ENCODE measurements around the gene INPP5A. TPM values are rescaled to one million over a fixed set of nuclear protein-coding genes. Genes with fewer than 3 reads are reported as not detected.

Gene INPP5A
- total and polyA plus RNA-seq, 5 donors from 2014 or later, result 0.66 to 21.3 (median 1.0) TPM

- peaks cover 0 to 4% (median 0%) of the 10 kb centered on the region in 4 donors for H3K4me1 Mint-ChIP-seq
- ATAC-seq (ENCODE audit: low read depth in 2 of 2), result no peak
Observed at GRCh38 chr10:132700156-132701098, 162.8 kb downstream of the INPP5A start.

GRCh38 chr10:132701099-132701845 lies 163.7 kb downstream of the INPP5A start:
- peaks cover 24% of the 10 kb centered on the region for H3K36me3 Mint-ChIP-seq
- ATAC-seq (ENCODE audit: low read depth in 2 of 2) (no peak), DNase-seq (no peak)
- peaks cover 0 to 7% (median 0%) of the 10 kb centered on the region in 7 donors for H3K9me3 Mint-ChIP-seq
- Histone ChIP-seq H3K27ac (ENCODE audit: insufficient read depth, low read length, poor library complexity, severe bottlenecking) (no peak overlapping the region), H3K9me3 (ENCODE audit: control insufficient read depth in 2 of 2, low read length in 2 of 2) (peaks cover 6 to 10% of the 10 kb centered on the region in 2 experiments), H3K4me3 (ENCODE audit: low read depth, low read length) (no peak overlapping the region), H3K36me3 (ENCODE audit: control insufficient read depth, insufficient read depth, low read length) (peaks cover 9% of the 10 kb centered on the region), H3K27me3 (ENCODE audit: control insufficient read depth, insufficient read depth, low read length) (no peaks in the 10 kb centered on the region), H3K4me1 (ENCODE audit: control insufficient read depth, insufficient read depth, low read length, poor library complexity, severe bottlenecking) (no peaks in the 10 kb centered on the region)
- no peak overlapping the region for H3K27ac Mint-ChIP-seq
- H3K27me3 Mint-ChIP-seq, result no peaks in the 10 kb centered on the region
- H3K4me1 Mint-ChIP-seq, result peaks cover 0 to 5% (median 0%) of the 10 kb centered on the region in 4 donors
- H3K4me3 Mint-ChIP-seq, result no peak overlapping the region

More at GRCh38 chr10:132700156-132701098, 162.8 kb downstream of the INPP5A start:
- Histone ChIP-seq H3K27me3 (ENCODE audit: control insufficient read depth, insufficient read depth, low read length) (no peaks in the 10 kb centered on the region), H3K9me3 (ENCODE audit: control insufficient read depth in 2 of 2, low read length in 2 of 2) (peaks cover 1 to 4% of the 10 kb centered on the region in 2 experiments), H3K27ac (ENCODE audit: insufficient read depth, low read length, poor library complexity, severe bottlenecking) (no peak overlapping the region), H3K4me3 (ENCODE audit: low read depth, low read length) (no peak overlapping the region), H3K36me3 (ENCODE audit: control insufficient read depth, insufficient read depth, low read length) (peaks cover 4% of the 10 kb centered on the region), H3K4me1 (ENCODE audit: control insufficient read depth, insufficient read depth, low read length, poor library complexity, severe bottlenecking) (no peaks in the 10 kb centered on the region)
- peaks cover 16% of the 10 kb centered on the region for H3K36me3 Mint-ChIP-seq
- H3K27me3 Mint-ChIP-seq, result no peaks in the 10 kb centered on the region
- no peak for DNase-seq
- H3K27ac Mint-ChIP-seq, result no peak overlapping the region
- H3K9me3 Mint-ChIP-seq, result peaks cover 0 to 4% (median 0%) of the 10 kb centered on the region in 7 donors
- no peak overlapping the region for H3K4me3 Mint-ChIP-seq

GRCh38 chr10:132701846-132702190 lies 164.2 kb downstream of the INPP5A start:
- Histone ChIP-seq H3K4me3 (ENCODE audit: low read depth, low read length) (no peak overlapping the region), H3K9me3 (ENCODE audit: control insufficient read depth in 2 of 2, low read length in 2 of 2) (peaks cover 6 to 10% of the 10 kb centered on the region in 2 experiments), H3K36me3 (ENCODE audit: control insufficient read depth, insufficient read depth, low read length) (peaks cover 9% of the 10 kb centered on the region), H3K27ac (ENCODE audit: insufficient read depth, low read length, poor library complexity, severe bottlenecking) (no peak overlapping the region), H3K27me3 (ENCODE audit: control insufficient read depth, insufficient read depth, low read length) (no peaks in the 10 kb centered on the region), H3K4me1 (ENCODE audit: control insufficient read depth, insufficient read depth, low read length, poor library complexity, severe bottlenecking) (no peaks in the 10 kb centered on the region)
- peaks cover 0 to 9% (median 1%) of the 10 kb centered on the region in 7 donors for H3K9me3 Mint-ChIP-seq
- H3K4me3 Mint-ChIP-seq, result no peak overlapping the region
- peaks cover 29% of the 10 kb centered on the region for H3K36me3 Mint-ChIP-seq
- no peaks in the 10 kb centered on the region for H3K27me3 Mint-ChIP-seq
- H3K27ac Mint-ChIP-seq, result no peak overlapping the region
- no peak for ATAC-seq (ENCODE audit: low read depth in 2 of 2)
- H3K4me1 Mint-ChIP-seq, result peaks cover 0 to 5% (median 1%) of the 10 kb centered on the region in 4 donors
- no peak for DNase-seq

- no peak overlapping the region for H3K4me3 Mint-ChIP-seq
- H3K4me1 Mint-ChIP-seq, result peaks cover 0 to 5% (median 1%) of the 10 kb centered on the region in 4 donors
- no peak overlapping the region for H3K27ac Mint-ChIP-seq
- DNase-seq (no peak), ATAC-seq (ENCODE audit: low read depth in 2 of 2) (no peak)
- Histone ChIP-seq H3K27me3 (ENCODE audit: control insufficient read depth, insufficient read depth, low read length) (no peaks in the 10 kb centered on the region), H3K27ac (ENCODE audit: insufficient read depth, low read length, poor library complexity, severe bottlenecking) (no peak overlapping the region), H3K4me3 (ENCODE audit: low read depth, low read length) (no peak overlapping the region), H3K36me3 (ENCODE audit: control insufficient read depth, insufficient read depth, low read length) (peaks cover 6% of the 10 kb centered on the region), H3K9me3 (ENCODE audit: control insufficient read depth in 2 of 2, low read length in 2 of 2) (peaks cover 6 to 10% of the 10 kb centered on the region in 2 experiments), H3K4me1 (ENCODE audit: control insufficient read depth, insufficient read depth, low read length, poor library complexity, severe bottlenecking) (no peaks in the 10 kb centered on the region)
- peaks cover 34% of the 10 kb centered on the region for H3K36me3 Mint-ChIP-seq
- H3K9me3 Mint-ChIP-seq, result peaks cover 0 to 9% (median 1%) of the 10 kb centered on the region in 7 donors
- no peaks in the 10 kb centered on the region for H3K27me3 Mint-ChIP-seq
Observed at GRCh38 chr10:132702601-132703418, 165.2 kb downstream of the INPP5A start.

- Mint-ChIP-seq H3K4me1 (peaks cover 0 to 5% (median 1%) of the 10 kb centered on the region in 4 donors), H3K9me3 (peaks cover 0 to 9% (median 1%) of the 10 kb centered on the region in 7 donors), H3K4me3 (no peak overlapping the region), H3K27ac (no peak overlapping the region), H3K27me3 (no peaks in the 10 kb centered on the region), H3K36me3 (peaks cover 38% of the 10 kb centered on the region)
- DNase-seq (no peak), ATAC-seq (ENCODE audit: low read depth in 2 of 2) (no peak)
- Histone ChIP-seq H3K4me1 (ENCODE audit: control insufficient read depth, insufficient read depth, low read length, poor library complexity, severe bottlenecking) (no peaks in the 10 kb centered on the region), H3K36me3 (ENCODE audit: control insufficient read depth, insufficient read depth, low read length) (peaks cover 8% of the 10 kb centered on the region), H3K9me3 (ENCODE audit: control insufficient read depth in 2 of 2, low read length in 2 of 2) (peaks cover 6 to 10% of the 10 kb centered on the region in 2 experiments), H3K4me3 (ENCODE audit: low read depth, low read length) (no peak overlapping the region), H3K27me3 (ENCODE audit: control insufficient read depth, insufficient read depth, low read length) (no peaks in the 10 kb centered on the region), H3K27ac (ENCODE audit: insufficient read depth, low read length, poor library complexity, severe bottlenecking) (no peak overlapping the region)
Observed at GRCh38 chr10:132703419-132704007, 165.9 kb downstream of the INPP5A start.

GRCh38 chr10:132704008-132704814 lies 166.6 kb downstream of the INPP5A start:
- peaks cover 6 to 10% of the 10 kb centered on the region in 2 experiments for H3K9me3 ChIP-seq (ENCODE audit: control insufficient read depth in 2 of 2, low read length in 2 of 2)
- Mint-ChIP-seq H3K27me3 (no peaks in the 10 kb centered on the region), H3K36me3 (peaks cover 41% of the 10 kb centered on the region), H3K9me3 (peaks cover 0 to 9% (median 1%) of the 10 kb centered on the region in 7 donors), H3K4me1 (peaks cover 0 to 5% (median 1%) of the 10 kb centered on the region in 4 donors), H3K4me3 (no peak overlapping the region), H3K27ac (no peak overlapping the region)
- H3K36me3 ChIP-seq (ENCODE audit: control insufficient read depth, insufficient read depth, low read length), result peaks cover 11% of the 10 kb centered on the region
- DNase-seq (no peak), ATAC-seq (ENCODE audit: low read depth in 2 of 2) (no peak)
- no peaks in the 10 kb centered on the region for H3K27me3 ChIP-seq (ENCODE audit: control insufficient read depth, insufficient read depth, low read length)
- H3K4me1 ChIP-seq (ENCODE audit: control insufficient read depth, insufficient read depth, low read length, poor library complexity, severe bottlenecking), result no peaks in the 10 kb centered on the region
- H3K27ac ChIP-seq (ENCODE audit: insufficient read depth, low read length, poor library complexity, severe bottlenecking), result no peak overlapping the region
- no peak overlapping the region for H3K4me3 ChIP-seq (ENCODE audit: low read depth, low read length)

All from CD4-positive, CD25-positive, alpha-beta regulatory T cell (primary cell).